Muscle layer of duodenum (tissue), 2 donors: ENCODE measurements around the gene ABHD1.
"Not testable (repeated sequence)": the region's sequence is repeated elsewhere in the genome, so short reads cannot be mapped to it uniquely, and the experiment has no call there.

Experiments used
- H3K27ac ChIP-seq: one replicate; pipeline ENCODE4 v1.7.0; 2013; ENCODE audit warnings: mild to moderate bottlenecking, low read length
- H3K27me3 ChIP-seq: one replicate; pipeline ENCODE4 v1.7.0; 2013; ENCODE audit warnings: low read depth, mild to moderate bottlenecking, control low read depth, low read length
- H3K36me3 ChIP-seq, 2 donors: one replicate each; pipeline ENCODE4 v1.7.0; 2013; ENCODE audit warnings: low read length in 2 of 2, control low read depth in 1 of 2, mild to moderate bottlenecking in 1 of 2; ENCODE audit not compliant: insufficient read depth in 2 of 2, control insufficient read depth in 1 of 2
- H3K4me1 ChIP-seq, 2 donors: one replicate each; pipeline ENCODE4 v1.7.0; 2013; ENCODE audit warnings: low read length in 2 of 2, mild to moderate bottlenecking in 2 of 2, control low read depth in 1 of 2, moderate library complexity in 1 of 2; ENCODE audit not compliant: insufficient read depth in 2 of 2, control insufficient read depth in 1 of 2
- H3K4me3 ChIP-seq, 2 donors: one replicate each; pipeline ENCODE4 v1.7.0; 2013; ENCODE audit warnings: low read length in 2 of 2, low read depth in 1 of 2, mild to moderate bottlenecking in 1 of 2
- H3K9me3 ChIP-seq, 2 donors: one replicate each; pipeline ENCODE4 v1.7.0; 2013; ENCODE audit warnings: low read length in 2 of 2, control low read depth in 1 of 2, mild to moderate bottlenecking in 1 of 2; ENCODE audit not compliant: control insufficient read depth in 1 of 2
- donor health status: healthy.

The ABHD1 gene

DNA sequence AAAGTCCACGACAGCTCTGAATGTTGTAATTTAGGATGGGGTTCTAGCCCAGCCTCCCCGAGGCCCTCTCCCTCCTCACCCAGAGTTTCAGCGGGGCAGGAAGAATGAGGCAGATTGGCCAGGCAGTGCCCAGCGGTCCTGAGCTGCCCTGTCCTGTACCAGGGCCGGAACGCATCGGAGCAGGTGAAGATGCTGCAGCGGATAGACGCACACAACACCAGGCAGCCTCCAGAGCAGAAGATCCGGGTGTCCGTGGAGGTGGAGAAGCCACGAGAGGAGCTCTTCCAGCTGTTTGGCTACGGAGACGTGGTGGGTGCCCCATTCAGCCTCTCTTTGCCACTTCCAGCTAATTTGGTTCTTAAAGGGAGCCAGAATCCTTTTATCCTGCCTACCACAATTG, 26.3 kb upstream of the ABHD1 start:
- Histone ChIP-seq H3K4me1 (peaks cover 10 to 11% of the 10 kb centered on the region in 2 donors), H3K27me3 (no peaks in the 10 kb centered on the region), H3K36me3 (peaks cover 0 to 3% of the 10 kb centered on the region in 2 donors), H3K27ac (no peak overlapping the region), H3K9me3 (no peaks in the 10 kb centered on the region), H3K4me3 (no peak overlapping the region)

DNA sequence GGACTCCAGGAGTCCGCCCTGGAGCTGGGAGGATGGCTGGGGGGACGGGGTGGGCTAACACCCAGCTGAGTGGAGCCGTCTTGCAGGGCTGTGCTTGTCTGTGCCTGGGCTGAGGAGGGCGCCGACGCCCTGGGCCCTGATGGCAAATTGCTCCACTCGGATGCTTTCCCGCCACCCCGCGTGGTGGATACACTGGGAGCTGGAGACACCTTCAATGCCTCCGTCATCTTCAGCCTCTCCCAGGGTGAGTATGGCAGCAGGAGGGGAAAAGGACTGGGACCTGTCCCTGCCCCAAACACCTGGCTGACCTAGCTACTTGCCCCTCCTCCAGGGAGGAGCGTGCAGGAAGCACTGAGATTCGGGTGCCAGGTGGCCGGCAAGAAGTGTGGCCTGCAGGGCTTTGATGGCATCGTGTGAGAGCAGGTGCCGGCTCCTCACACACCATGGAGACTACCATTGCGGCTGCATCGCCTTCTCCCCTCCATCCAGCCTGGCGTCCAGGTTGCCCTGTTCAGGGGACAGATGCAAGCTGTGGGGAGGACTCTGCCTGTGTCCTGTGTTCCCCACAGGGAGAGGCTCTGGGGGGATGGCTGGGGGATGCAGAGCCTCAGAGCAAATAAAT, 24.2 kb upstream of the ABHD1 start:
- Histone ChIP-seq H3K9me3 (no peaks in the 10 kb centered on the region), H3K4me1 (peaks cover 10 to 11% of the 10 kb centered on the region in 2 donors), H3K27me3 (no peaks in the 10 kb centered on the region), H3K36me3 (peaks cover 0 to 3% of the 10 kb centered on the region in 2 donors), H3K27ac (no peak overlapping the region), H3K4me3 (no peak overlapping the region)

DNA sequence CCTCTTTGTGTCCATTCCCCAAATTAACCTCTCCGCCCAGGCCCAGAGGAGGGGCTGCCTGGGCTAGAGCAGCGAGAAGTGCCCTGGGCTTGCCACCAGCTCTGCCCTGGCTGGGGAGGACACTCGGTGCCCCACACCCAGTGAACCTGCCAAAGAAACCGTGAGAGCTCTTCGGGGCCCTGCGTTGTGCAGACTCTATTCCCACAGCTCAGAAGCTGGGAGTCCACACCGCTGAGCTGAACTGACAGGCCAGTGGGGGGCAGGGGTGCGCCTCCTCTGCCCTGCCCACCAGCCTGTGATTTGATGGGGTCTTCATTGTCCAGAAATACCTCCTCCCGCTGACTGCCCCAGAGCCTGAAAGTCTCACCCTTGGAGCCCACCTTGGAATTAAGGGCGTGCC, 23.6 kb upstream of the ABHD1 start:
- Histone ChIP-seq H3K9me3 (no peaks in the 10 kb centered on the region), H3K36me3 (peaks cover 0 to 3% of the 10 kb centered on the region in 2 donors), H3K4me1 (peaks cover 10 to 11% of the 10 kb centered on the region in 2 donors), H3K4me3 (no peak overlapping the region), H3K27ac (no peak overlapping the region), H3K27me3 (no peaks in the 10 kb centered on the region)

DNA sequence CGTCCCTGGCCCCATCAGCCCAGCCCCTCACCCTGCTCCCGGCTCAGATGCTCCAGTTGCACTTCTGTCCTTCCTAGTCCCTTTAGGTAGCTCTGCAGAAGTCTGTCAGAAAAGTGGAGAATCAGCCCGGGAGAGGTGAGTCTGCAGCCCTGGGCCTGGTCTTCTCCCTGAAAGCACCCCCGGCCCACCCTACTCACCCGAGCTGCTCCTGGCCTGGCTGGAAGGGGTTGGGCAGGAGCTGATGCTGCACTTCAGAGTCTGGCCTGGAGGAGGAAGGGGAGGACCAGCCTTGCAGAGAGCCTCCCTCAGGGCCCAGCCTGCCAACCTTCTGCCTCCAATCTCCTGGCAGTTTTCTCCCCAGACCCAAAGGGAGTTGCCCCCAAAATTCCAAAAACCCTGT, 21.3 kb upstream of the ABHD1 start:
- Histone ChIP-seq H3K9me3 (no peaks in the 10 kb centered on the region), H3K36me3 (peaks cover 0 to 3% of the 10 kb centered on the region in 2 donors), H3K27ac (no peak overlapping the region), H3K4me1 (no peaks in the 10 kb centered on the region), H3K4me3 (no peak overlapping the region), H3K27me3 (no peaks in the 10 kb centered on the region)

DNA sequence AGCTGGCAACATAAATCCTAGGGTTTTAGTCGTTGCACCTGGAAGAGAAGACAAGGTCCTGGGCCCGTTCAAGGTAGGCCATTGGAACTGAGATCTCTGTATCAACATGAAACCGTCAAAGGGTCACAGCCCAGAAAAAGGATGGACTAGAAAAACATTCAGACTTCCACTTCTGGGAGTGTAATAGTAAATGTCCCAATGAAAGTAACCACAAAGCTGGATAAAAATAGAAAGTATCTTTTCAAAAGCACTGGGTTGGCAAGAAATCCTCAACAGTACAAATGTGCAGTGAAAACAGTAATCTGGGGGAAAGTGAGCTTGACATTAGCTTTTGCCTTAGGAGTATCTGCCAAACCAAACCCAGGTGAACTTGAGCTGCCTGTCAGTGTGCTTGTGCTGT, 17.6 kb upstream of the ABHD1 start:
- Histone ChIP-seq H3K9me3 (no peaks in the 10 kb centered on the region), H3K27me3 (no peaks in the 10 kb centered on the region), H3K27ac (no peak overlapping the region), H3K4me3 (no peak overlapping the region), H3K4me1 (no peaks in the 10 kb centered on the region), H3K36me3 (no peaks in the 10 kb centered on the region)

DNA sequence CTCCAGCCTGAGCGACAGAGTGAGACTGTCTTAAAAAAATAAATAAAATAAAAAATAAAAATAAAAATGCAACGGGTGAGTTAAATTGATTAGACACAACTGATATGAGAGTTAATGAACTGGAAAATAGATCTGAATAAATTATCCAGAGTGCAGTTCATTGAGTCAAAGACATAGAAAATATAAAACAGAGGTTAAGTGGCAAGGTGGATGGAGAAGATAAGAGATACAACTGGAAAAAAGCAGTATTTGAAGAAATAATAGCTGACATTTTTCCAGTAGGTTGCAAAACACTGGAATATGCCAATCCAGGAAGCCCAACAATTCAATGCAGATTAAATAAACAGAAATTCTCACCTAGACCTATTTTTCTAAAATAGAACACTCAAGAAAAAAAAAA, 15.4 kb upstream of the ABHD1 start:
- H3K27me3 ChIP-seq = no peaks in the 10 kb centered on the region
- H3K27ac ChIP-seq = no peak overlapping the region
- no peaks in the 10 kb centered on the region for H3K9me3 ChIP-seq
- H3K4me3 ChIP-seq = no peak overlapping the region
- no peaks in the 10 kb centered on the region for H3K4me1 ChIP-seq
- no peaks in the 10 kb centered on the region for H3K36me3 ChIP-seq

DNA sequence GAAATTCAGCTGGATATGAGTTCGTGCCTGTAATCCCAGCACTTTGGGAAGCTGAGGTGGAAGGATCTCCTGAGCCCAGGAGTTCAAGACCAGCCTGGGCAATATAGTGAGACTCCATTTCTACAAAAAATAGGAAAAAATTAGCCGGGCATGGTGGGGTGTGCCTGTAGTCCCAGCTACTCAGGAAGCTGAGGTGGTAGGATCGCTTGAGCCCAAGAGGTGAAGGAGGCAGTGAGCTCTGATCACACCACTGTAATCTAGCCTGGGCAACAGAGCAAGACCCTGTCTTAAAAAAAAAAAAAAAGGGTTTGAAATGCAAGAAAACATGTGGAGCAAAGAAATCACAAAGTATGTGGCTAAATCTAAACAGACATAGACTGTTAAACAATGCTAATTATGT, 14.5 kb upstream of the ABHD1 start:
- H3K9me3 ChIP-seq = no peaks in the 10 kb centered on the region
- H3K4me1 ChIP-seq = no peaks in the 10 kb centered on the region
- no peaks in the 10 kb centered on the region for H3K36me3 ChIP-seq
- no peak overlapping the region for H3K27ac ChIP-seq
- H3K27me3 ChIP-seq = no peaks in the 10 kb centered on the region
- H3K4me3 ChIP-seq = no peak overlapping the region

DNA sequence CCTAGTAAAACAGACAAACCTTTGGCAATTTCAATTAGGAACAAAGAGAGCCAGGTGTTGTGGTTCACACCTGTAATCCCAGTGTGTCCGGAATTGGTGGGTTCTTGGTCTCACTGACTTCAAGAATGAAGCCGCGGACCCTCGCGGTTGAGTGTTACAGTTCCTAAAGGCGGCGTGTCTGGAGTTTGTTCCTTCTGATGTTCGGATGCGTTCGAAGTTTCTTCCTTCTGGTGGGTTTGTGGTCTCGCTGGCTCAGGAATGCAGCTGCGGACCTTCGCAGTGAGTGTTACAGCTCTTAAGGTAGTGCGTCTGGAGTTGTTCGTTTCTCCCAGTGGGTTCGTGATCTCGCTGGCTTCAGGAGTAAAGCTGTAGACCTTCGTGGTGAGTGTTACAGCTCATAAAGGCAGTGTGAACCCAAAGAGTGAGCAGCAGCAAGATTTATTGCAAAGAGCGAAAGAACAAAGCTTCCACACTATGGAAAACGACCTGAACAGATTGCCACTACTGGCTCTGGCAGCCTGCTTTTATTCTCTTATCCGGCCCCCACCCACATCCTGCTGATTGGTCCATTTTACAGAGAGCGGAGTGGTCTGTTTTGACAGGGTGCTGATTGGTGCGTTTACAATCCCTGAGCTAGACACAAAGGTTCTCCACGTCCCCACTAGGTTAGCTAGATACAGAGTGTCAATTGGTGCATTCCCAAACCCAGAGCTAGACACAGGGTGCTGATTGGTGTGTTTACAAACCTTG, 12.8 kb upstream of the ABHD1 start:
- not testable (repeated sequence) for H3K27ac ChIP-seq, H3K9me3 ChIP-seq, H3K36me3 ChIP-seq, H3K4me1 ChIP-seq, H3K4me3 ChIP-seq, H3K27me3 ChIP-seq

DNA sequence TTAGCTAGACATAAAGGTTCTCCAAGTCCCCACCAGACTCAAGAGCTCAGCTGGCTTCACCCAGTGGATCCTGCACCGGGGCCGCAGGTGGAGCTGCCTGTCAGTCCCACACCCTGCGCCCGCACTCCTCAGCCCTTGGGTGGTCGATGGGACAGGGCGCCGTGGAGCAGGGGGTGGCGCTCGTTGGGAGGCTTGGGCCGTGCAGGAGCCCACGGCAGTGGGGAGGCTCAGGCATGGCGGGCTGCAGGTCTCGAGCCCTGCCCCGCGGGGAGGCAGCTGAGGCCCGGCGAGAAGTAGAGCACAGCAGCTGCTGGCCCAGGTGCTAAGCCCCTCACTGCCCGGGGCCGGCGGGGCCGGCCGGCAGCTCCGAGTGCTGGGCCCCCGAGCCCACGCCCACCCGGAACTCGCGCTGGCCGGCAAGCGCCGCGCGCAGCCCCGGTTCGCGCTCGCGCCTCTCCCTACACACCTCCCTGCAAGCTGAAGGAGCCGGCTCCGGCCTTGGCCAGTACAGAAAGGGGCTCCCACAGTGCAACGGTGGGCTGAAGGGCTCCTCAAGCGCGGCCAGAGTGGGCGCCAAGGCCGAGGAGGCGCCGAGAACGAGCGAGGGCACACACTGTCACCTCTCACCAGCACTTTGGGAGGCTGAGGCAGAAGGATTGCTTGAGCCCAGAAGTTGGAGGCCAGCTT, 12.1 kb upstream of the ABHD1 start:
- not testable (repeated sequence) for H3K36me3 ChIP-seq, H3K27me3 ChIP-seq, H3K9me3 ChIP-seq, H3K4me3 ChIP-seq, H3K27ac ChIP-seq, H3K4me1 ChIP-seq

DNA sequence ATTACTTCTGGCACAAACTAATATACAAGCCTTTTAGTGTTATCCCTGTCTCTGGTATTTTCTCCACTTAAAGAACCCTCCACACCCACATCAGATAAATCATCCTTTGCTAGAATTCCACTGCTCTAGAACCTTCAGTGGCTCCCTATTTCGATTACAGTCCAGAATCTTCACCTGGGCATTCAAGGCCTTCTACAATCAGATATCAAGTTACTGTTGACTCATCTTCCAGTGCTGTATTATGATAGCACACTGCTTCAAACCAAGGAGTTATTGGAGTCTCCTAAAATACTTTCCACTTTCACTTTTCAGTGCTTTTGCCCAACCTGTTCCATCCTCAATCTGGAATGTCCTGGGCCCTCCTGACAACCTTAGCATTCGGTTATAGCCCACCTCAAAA, 8.1 kb upstream of the ABHD1 start:
- peaks cover 18% of the 10 kb centered on the region for H3K27me3 ChIP-seq
- H3K4me1 ChIP-seq = peaks cover 0 to 6% of the 10 kb centered on the region in 2 donors
- no peak overlapping the region for H3K27ac ChIP-seq
- H3K36me3 ChIP-seq = no peaks in the 10 kb centered on the region
- H3K9me3 ChIP-seq = no peaks in the 10 kb centered on the region
- H3K4me3 ChIP-seq = no peak overlapping the region

DNA sequence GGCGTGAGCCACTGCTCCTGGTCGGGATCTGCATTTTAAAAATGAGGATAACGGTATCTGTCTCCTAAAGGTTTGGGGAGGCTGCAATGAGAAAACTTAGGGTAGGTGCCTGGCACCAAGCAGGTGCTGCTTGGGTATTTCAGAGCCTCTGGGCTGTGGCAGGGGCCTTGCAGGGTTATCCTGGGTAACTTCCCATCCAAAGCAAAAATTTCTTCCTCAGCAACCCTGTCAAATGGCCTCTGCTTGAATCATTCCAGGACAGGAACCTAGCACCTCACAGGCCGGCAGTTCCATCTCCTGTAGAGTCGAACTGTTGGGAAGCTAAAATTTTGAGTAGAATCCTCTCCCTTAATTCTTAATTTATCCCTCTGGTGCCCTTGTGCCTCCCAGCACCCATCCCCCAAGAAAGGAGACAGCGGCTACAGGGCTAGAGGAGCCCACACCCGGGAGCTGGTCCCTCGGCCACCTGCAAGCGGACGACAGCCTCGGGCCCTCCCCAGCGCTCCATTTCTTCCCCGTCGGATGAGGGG, 5.6 kb upstream of the ABHD1 start:
- Histone ChIP-seq H3K9me3 (no peaks in the 10 kb centered on the region), H3K27me3 (peaks cover 18% of the 10 kb centered on the region), H3K36me3 (no peaks in the 10 kb centered on the region), H3K4me3 (peak overlapping the region; percentile 33 to 52), H3K27ac (no peak overlapping the region), H3K4me1 (peaks cover 2 to 9% of the 10 kb centered on the region in 2 donors)
